ENCODE results near the gene SPACA6. TPM values are rescaled to one million over a fixed set of nuclear protein-coding genes. Genes with fewer than 3 reads are reported as not detected.

The SPACA6 gene
- total RNA-seq, 1 experiment from 2014 or later: 13.3 TPM

DNA sequence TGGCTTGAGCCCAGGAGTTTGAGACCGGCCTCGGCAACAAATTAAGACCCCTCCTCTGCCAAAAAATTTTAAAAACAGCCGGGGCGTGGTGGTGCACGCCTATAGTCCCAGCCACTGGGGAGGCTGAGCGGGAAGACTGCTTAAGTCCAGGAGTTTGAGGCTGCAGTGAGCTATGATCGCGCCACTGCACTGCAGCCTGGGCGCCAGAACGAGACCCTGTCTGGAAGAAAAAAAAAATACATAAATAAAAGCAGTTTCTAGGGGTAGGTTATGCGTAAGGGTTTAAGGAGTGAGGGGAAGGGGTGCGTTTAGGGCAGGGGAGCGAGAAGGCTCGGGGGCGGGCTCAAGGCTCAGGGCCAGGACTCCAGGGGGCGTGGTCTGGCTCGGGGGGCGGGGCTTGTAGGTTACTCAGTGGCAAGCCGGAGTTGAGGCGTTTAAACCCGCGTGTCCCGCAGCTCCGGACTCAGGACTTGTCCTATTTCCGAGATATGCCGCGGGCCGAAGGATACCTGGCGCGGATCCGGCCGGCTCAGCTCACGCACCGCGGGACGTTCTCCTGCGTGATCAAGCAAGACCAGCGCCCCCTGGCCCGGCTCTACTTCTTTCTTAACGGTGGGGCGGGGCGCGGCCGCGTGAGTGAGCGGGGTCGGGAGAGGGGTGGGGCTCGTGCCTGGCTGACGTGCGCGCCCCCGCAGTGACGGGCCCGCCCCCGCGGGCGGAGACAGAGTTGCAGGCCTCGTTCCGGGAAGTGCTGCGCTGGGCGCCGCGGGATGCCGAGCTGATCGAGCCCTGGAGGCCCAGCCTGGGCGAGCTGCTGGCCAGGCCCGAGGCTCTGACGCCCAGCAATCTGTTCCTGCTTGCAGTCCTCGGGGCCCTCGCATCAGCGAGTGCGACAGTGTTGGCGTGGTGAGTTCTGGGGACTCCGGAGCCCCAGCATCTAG lies 10.7 kb downstream of the SPACA6 start:
- POLR2A ChIA-PET: interaction anchor here (0.6 to 2.4 kb wide), 5 partner anchors 9 to 1230 kb away, joined by 3 to 17 read pairs (median 4); no protein-coding TSS in a partner anchor
- peak; percentile 97 for DNase-seq (ENCODE audit: low spot score)
- H3K27me3 Mint-ChIP-seq (ENCODE audit: low read depth): peaks cover 8% of the 10 kb centered on the region
- H3K27ac Mint-ChIP-seq: no peak overlapping the region; the same call in 1 of the 2 replicates
- peak overlapping the region; percentile 94 for H3K4me3 Mint-ChIP-seq
- CTCF ChIA-PET: interaction anchor here (0.5 to 3.6 kb wide), 20 partner anchors 9 to 1789 kb away, joined by 3 to 38 read pairs (median 4); no protein-coding TSS in a partner anchor
- H3K36me3 Mint-ChIP-seq: peaks cover 16% of the 10 kb centered on the region
- no peaks in the 10 kb centered on the region for H3K9me3 Mint-ChIP-seq
- ATAC-seq: peak; percentile 54
- peaks cover 29% of the 10 kb centered on the region for H3K4me1 Mint-ChIP-seq
- TF ChIP-seq ZNF416 (CRISPR knock-in tag; IDR thresholded peaks at IDR 0.05) (0 out of 2 replicates have a peak, but pooled peaks have one; percentile 32), MYBL2 (CRISPR knock-in tag; IDR thresholded peaks at IDR 0.05) (0 out of 2 replicates have a peak, but pooled peaks have one; percentile 20), ZBTB21 (CRISPR knock-in tag; IDR thresholded peaks at IDR 0.05; ENCODE audit: borderline replicate concordance) (peak; percentile 32; the same call in 1 of the 2 replicates), NR2C2 (CRISPR knock-in tag; IDR thresholded peaks at IDR 0.05) (no peak), SOX15 (CRISPR knock-in tag; IDR thresholded peaks at IDR 0.05) (no peak), CREB1 (CRISPR knock-in tag; IDR thresholded peaks at IDR 0.05) (no peak), ZNF121 (CRISPR knock-in tag; IDR thresholded peaks at IDR 0.05) (no peak), GRHL2 (CRISPR knock-in tag; IDR thresholded peaks at IDR 0.05; ENCODE audit: insufficient replicate concordance, severe bottlenecking) (no peak), FOXP1 (CRISPR knock-in tag; IDR thresholded peaks at IDR 0.05; ENCODE audit: borderline replicate concordance) (0 out of 2 replicates have a peak, but pooled peaks have one; percentile 23)
- TF ChIP-seq, protein P1, sequence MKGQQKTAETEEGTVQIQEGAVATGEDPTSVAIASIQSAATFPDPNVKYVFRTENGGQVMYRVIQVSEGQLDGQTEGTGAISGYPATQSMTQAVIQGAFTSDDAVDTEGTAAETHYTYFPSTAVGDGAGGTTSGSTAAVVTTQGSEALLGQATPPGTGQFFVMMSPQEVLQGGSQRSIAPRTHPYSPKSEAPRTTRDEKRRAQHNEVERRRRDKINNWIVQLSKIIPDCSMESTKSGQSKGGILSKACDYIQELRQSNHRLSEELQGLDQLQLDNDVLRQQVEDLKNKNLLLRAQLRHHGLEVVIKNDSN (CRISPR knock-in tag; IDR thresholded peaks at IDR 0.05): no peak
- TF ChIP-seq, protein P2, sequence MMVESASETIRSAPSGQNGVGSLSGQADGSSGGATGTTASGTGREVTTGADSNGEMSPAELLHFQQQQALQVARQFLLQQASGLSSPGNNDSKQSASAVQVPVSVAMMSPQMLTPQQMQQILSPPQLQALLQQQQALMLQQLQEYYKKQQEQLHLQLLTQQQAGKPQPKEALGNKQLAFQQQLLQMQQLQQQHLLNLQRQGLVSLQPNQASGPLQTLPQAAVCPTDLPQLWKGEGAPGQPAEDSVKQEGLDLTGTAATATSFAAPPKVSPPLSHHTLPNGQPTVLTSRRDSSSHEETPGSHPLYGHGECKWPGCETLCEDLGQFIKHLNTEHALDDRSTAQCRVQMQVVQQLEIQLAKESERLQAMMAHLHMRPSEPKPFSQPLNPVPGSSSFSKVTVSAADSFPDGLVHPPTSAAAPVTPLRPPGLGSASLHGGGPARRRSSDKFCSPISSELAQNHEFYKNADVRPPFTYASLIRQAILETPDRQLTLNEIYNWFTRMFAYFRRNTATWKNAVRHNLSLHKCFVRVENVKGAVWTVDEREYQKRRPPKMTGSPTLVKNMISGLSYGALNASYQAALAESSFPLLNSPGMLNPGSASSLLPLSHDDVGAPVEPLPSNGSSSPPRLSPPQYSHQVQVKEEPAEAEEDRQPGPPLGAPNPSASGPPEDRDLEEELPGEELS (CRISPR knock-in tag; IDR thresholded peaks at IDR 0.05): peak; percentile 59; the same call in 1 of the 2 replicates
- TF ChIP-seq, protein P3, sequence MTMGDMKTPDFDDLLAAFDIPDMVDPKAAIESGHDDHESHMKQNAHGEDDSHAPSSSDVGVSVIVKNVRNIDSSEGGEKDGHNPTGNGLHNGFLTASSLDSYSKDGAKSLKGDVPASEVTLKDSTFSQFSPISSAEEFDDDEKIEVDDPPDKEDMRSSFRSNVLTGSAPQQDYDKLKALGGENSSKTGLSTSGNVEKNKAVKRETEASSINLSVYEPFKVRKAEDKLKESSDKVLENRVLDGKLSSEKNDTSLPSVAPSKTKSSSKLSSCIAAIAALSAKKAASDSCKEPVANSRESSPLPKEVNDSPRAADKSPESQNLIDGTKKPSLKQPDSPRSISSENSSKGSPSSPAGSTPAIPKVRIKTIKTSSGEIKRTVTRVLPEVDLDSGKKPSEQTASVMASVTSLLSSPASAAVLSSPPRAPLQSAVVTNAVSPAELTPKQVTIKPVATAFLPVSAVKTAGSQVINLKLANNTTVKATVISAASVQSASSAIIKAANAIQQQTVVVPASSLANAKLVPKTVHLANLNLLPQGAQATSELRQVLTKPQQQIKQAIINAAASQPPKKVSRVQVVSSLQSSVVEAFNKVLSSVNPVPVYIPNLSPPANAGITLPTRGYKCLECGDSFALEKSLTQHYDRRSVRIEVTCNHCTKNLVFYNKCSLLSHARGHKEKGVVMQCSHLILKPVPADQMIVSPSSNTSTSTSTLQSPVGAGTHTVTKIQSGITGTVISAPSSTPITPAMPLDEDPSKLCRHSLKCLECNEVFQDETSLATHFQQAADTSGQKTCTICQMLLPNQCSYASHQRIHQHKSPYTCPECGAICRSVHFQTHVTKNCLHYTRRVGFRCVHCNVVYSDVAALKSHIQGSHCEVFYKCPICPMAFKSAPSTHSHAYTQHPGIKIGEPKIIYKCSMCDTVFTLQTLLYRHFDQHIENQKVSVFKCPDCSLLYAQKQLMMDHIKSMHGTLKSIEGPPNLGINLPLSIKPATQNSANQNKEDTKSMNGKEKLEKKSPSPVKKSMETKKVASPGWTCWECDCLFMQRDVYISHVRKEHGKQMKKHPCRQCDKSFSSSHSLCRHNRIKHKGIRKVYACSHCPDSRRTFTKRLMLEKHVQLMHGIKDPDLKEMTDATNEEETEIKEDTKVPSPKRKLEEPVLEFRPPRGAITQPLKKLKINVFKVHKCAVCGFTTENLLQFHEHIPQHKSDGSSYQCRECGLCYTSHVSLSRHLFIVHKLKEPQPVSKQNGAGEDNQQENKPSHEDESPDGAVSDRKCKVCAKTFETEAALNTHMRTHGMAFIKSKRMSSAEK (CRISPR knock-in tag; IDR thresholded peaks at IDR 0.05; ENCODE audit: borderline replicate concordance): no peak
- TF ChIP-seq, protein P4, sequence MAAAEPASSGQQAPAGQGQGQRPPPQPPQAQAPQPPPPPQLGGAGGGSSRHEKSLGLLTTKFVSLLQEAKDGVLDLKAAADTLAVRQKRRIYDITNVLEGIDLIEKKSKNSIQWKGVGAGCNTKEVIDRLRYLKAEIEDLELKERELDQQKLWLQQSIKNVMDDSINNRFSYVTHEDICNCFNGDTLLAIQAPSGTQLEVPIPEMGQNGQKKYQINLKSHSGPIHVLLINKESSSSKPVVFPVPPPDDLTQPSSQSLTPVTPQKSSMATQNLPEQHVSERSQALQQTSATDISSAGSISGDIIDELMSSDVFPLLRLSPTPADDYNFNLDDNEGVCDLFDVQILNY (CRISPR knock-in tag; IDR thresholded peaks at IDR 0.05): no peak
- TF ChIP-seq, protein P5, sequence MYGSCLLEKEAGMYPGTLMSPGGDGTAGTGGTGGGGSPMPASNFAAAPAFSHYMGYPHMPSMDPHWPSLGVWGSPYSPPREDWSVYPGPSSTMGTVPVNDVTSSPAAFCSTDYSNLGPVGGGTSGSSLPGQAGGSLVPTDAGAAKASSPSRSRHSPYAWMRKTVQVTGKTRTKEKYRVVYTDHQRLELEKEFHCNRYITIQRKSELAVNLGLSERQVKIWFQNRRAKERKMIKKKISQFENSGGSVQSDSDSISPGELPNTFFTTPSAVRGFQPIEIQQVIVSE (CRISPR knock-in tag; IDR thresholded peaks at IDR 0.05; ENCODE audit: borderline replicate concordance): no peak
- TF ChIP-seq, protein P6, sequence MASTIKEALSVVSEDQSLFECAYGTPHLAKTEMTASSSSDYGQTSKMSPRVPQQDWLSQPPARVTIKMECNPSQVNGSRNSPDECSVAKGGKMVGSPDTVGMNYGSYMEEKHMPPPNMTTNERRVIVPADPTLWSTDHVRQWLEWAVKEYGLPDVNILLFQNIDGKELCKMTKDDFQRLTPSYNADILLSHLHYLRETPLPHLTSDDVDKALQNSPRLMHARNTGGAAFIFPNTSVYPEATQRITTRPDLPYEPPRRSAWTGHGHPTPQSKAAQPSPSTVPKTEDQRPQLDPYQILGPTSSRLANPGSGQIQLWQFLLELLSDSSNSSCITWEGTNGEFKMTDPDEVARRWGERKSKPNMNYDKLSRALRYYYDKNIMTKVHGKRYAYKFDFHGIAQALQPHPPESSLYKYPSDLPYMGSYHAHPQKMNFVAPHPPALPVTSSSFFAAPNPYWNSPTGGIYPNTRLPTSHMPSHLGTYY (CRISPR knock-in tag; IDR thresholded peaks at IDR 0.05): no peak
- TF ChIP-seq, protein P7, sequence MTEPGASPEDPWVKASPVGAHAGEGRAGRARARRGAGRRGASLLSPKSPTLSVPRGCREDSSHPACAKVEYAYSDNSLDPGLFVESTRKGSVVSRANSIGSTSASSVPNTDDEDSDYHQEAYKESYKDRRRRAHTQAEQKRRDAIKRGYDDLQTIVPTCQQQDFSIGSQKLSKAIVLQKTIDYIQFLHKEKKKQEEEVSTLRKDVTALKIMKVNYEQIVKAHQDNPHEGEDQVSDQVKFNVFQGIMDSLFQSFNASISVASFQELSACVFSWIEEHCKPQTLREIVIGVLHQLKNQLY (CRISPR knock-in tag; IDR thresholded peaks at IDR 0.05): no peak
- TF ChIP-seq, protein P8, sequence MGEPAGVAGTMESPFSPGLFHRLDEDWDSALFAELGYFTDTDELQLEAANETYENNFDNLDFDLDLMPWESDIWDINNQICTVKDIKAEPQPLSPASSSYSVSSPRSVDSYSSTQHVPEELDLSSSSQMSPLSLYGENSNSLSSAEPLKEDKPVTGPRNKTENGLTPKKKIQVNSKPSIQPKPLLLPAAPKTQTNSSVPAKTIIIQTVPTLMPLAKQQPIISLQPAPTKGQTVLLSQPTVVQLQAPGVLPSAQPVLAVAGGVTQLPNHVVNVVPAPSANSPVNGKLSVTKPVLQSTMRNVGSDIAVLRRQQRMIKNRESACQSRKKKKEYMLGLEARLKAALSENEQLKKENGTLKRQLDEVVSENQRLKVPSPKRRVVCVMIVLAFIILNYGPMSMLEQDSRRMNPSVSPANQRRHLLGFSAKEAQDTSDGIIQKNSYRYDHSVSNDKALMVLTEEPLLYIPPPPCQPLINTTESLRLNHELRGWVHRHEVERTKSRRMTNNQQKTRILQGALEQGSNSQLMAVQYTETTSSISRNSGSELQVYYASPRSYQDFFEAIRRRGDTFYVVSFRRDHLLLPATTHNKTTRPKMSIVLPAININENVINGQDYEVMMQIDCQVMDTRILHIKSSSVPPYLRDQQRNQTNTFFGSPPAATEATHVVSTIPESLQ (CRISPR knock-in tag; IDR thresholded peaks at IDR 0.05): no peak
- TF ChIP-seq, protein P9, sequence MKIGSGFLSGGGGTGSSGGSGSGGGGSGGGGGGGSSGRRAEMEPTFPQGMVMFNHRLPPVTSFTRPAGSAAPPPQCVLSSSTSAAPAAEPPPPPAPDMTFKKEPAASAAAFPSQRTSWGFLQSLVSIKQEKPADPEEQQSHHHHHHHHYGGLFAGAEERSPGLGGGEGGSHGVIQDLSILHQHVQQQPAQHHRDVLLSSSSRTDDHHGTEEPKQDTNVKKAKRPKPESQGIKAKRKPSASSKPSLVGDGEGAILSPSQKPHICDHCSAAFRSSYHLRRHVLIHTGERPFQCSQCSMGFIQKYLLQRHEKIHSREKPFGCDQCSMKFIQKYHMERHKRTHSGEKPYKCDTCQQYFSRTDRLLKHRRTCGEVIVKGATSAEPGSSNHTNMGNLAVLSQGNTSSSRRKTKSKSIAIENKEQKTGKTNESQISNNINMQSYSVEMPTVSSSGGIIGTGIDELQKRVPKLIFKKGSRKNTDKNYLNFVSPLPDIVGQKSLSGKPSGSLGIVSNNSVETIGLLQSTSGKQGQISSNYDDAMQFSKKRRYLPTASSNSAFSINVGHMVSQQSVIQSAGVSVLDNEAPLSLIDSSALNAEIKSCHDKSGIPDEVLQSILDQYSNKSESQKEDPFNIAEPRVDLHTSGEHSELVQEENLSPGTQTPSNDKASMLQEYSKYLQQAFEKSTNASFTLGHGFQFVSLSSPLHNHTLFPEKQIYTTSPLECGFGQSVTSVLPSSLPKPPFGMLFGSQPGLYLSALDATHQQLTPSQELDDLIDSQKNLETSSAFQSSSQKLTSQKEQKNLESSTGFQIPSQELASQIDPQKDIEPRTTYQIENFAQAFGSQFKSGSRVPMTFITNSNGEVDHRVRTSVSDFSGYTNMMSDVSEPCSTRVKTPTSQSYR (CRISPR knock-in tag; IDR thresholded peaks at IDR 0.05): no peak

Data from WTC11 (cell line).